Astrocyte (in vitro differentiated cells and primary cell): ENCODE data around the gene GNAO1.

ENCODE experiments used
- EZH2 ChIP-seq: IDR thresholded peaks from 2 replicates; pipeline ENCODE4 v1.6.1; 2012; ENCODE audit warnings: mild to moderate bottlenecking, low read length, inconsistent platforms; ENCODE audit not compliant: insufficient read depth
- TF ChIP-seq, protein P1 (sequence below): IDR thresholded peaks from 2 replicates; pipeline ENCODE4 v1.5.1; 2011; ENCODE audit warnings: low read depth, mild to moderate bottlenecking, inconsistent platforms, low read length, moderate library complexity; ENCODE audit not compliant: insufficient read depth

DNA sequence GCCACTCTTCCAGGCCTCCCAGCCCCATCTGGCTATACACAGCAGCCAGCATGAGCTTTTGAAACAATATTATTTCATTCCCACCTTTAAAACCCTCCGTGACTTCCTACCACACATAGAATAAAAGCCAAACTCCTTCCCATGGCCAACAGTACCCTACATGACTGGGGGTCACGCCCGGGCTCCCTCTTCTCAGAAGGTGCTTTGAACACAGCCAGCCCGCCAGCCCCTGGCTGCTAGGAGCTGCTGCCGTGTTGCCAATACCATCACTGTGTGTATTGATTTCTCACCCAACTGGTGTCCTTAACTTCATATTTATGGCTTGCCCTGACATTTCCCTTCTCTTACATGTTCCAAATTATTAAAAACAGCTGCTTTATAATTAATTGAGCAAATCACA lies 111.2 kb downstream of the GNAO1 start:
- TF ChIP-seq, protein P1, sequence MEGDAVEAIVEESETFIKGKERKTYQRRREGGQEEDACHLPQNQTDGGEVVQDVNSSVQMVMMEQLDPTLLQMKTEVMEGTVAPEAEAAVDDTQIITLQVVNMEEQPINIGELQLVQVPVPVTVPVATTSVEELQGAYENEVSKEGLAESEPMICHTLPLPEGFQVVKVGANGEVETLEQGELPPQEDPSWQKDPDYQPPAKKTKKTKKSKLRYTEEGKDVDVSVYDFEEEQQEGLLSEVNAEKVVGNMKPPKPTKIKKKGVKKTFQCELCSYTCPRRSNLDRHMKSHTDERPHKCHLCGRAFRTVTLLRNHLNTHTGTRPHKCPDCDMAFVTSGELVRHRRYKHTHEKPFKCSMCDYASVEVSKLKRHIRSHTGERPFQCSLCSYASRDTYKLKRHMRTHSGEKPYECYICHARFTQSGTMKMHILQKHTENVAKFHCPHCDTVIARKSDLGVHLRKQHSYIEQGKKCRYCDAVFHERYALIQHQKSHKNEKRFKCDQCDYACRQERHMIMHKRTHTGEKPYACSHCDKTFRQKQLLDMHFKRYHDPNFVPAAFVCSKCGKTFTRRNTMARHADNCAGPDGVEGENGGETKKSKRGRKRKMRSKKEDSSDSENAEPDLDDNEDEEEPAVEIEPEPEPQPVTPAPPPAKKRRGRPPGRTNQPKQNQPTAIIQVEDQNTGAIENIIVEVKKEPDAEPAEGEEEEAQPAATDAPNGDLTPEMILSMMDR = no peak
- no peak for TF ChIP-seq EZH2
